Left renal cortex interstitium (tissue), 4 donors: ENCODE data around the gene HSPA1L. TPM values are rescaled to one million over a fixed set of nuclear protein-coding genes. Genes with fewer than 3 reads are reported as not detected.
A peak's percentile ranks its signal among the peaks of the same experiment; 100 is the strongest.
"Not testable (repeated sequence)": the region's sequence is repeated elsewhere in the genome, so short reads cannot be mapped to it uniquely, and the experiment has no call there.

Experiments
- DNase-seq, 4 donors: peaks; one replicate each; pipeline ENCODE4 v3.0.0-alpha.2; 2013; ENCODE audit warnings: low read depth in 4 of 4, low spot score in 2 of 4, missing footprints in 1 of 4
- polyA plus RNA-seq, 4 donors: library from polyadenylated mRNA; unstranded; fragments of 120-200 nt; gene quantifications; one replicate each; pipeline ENCODE4 v1.2.1, GENCODE V29; 2013; ENCODE audit not compliant: insufficient read length in 4 of 4

Gene HSPA1L
- polyA plus RNA-seq, 4 donors, result 3.6 to 4.2 (median 3.8) TPM

DNA sequence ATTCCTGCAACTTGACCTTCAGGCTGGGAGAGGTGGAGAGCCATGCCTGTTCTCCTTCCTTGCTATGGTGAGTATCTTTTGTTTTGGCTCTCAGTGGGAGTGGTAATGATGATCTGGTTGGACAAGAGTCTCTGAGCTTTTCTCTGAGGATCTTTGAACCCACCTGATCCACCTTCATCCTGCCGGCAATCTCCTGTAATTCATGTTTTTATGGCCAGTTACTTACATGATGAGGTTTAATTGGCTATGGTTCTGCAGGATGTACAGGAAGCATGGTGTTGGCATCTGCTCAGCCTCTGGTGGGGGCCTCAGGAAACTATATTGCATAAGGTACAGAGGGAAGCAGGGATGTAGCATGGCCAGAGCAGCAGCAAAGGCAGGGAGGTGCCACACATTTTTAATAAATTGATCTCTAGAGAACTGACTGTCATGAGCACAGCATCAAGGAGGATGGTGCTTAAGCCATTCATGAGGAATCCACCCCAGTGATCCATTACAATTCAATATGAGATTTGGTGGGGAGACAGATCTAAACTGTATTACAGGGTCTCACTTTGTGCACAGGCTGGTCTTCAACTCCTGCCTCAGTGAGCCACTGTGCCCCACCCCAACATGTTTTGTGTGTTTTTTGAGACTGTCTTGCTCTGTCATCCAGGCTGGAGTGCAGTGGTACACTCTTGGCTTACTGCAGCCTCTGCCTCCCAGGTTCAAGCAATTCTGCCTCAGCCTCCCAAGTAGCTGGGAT is 22.5 kb upstream of the HSPA1L start:
- no peak for DNase-seq

- DNase-seq, result no peak
These were observed 21.6 kb upstream of the HSPA1L start for GRCh38 chr6:31836474-31837368.

- no peak for DNase-seq
These were observed 21.0 kb upstream of the HSPA1L start for GRCh38 chr6:31836047-31836473.

GRCh38 chr6:31834367-31835250 is 19.5 kb upstream of the HSPA1L start:
- DNase-seq, result peak; percentile 89 to 94 (median 91)

DNA sequence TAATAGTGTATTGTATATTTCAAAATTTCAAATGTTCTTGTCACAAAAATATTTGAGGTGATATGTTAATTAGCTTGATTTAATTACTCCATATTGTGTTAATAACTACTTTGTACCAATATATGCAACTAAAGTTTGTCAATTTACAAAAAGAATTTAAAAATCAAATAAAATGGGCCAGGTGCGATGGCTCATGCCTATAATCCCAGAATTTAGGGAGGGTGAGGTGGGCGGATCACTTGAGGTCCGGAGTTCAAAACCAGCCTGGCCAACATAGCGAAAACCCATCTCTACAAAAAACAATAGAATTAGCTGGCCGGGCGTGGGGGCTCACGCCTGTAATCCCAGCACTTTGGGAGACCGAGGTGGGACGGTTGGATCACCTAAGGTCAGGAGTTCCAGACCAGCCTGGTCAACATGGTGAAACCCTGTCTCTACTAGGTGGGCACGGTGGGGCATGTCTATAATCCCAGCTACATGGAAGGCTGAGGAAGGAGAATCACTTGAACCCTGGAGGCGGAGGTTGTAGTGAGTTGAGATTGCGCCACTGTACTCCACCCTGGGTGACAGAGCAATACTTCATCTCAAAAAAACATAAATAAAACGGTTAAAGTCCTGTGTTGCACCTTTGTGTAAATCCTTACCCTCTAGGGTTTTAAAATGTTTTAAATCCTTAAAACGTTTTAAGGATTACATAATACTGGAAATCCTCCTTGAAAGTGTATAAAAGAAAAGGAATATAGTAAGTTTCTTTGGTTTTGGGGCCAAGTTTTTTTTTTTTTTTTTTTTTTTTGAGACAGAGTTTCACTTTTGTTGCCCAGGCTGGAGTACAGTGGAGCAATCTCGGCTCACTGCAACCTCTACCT is 16.5 kb upstream of the HSPA1L start:
- DNase-seq, result no peak

DNA sequence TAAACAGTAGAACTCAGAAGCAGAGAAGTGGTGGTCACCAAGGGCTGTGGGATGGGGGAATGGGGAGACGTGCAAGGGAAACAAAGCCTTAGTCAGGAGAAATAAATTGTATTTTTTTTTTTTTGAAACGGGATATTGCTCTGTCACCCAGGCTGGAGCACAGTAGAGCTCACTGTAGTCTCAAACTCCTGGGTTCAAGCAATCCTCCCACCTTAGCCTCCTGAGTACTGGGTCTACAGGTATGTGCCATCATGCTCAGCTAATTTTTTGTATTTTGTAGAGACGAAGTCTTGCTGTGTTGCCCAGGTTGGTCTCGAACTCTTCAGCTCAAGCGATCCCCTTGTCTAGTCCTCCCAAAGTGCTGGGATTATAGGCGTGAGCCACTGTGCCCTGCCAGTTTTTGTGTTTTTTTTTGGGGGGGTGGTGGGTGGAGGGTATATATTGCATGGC is 15.8 kb upstream of the HSPA1L start:
- no peak for DNase-seq

DNA sequence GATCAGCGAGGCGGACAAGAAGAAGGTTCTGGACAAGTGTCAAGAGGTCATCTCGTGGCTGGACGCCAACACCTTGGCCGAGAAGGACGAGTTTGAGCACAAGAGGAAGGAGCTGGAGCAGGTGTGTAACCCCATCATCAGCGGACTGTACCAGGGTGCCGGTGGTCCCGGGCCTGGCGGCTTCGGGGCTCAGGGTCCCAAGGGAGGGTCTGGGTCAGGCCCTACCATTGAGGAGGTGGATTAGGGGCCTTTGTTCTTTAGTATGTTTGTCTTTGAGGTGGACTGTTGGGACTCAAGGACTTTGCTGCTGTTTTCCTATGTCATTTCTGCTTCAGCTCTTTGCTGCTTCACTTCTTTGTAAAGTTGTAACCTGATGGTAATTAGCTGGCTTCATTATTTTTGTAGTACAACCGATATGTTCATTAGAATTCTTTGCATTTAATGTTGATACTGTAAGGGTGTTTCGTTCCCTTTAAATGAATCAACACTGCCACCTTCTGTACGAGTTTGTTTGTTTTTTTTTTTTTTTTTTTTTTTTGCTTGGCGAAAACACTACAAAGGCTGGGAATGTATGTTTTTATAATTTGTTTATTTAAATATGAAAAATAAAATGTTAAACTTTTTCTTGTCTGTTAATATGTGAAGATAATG is 14.7 kb upstream of the HSPA1L start:
- peak; percentile 54 to 87 (median 74) for DNase-seq

DNA sequence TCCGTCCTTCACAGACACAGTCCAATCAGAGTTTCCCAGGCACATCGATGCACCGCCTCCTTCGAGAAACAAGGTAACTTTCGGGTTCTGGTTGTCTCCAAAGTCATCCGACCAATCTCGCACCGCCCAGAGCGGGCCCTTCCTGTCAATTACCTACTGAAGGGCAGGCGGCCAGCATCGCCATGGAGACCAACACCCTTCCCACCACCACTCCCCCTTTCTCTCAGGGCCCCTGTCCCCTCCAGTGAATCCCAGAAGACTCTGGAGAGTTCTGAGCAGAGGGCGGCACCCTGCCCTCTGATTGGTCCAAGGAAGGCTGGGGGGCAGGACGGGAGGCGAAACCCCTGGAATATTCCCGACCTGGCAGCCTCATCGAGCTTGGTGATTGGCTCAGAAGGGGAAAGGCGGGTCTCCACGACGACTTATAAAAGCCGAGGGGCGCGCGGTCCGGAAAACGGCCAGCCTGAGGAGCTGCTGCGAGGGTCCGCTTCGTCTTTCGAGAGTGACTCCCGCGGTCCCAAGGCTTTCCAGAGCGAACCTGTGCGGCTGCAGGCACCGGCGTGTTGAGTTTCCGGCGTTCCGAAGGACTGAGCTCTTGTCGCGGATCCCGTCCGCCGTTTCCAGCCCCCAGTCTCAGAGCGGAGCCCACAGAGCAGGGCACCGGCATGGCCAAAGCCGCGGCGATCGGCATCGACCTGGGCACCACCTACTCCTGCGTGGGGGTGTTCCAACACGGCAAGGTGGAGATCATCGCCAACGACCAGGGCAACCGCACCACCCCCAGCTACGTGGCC is 12.4 kb upstream of the HSPA1L start, which contains the start of gene HSPA1B:
HSPA1B (plus strand) TSS at position 453 of the 794 bp plus-strand sequence; CDS start at position 666, 213 bp downstream.
- DNase-seq, result peak; percentile 97 to 99 (median 98)

- DNase-seq, result no peak
These were observed 11.8 kb upstream of the HSPA1L start for GRCh38 chr6:31826793-31827285.

DNA sequence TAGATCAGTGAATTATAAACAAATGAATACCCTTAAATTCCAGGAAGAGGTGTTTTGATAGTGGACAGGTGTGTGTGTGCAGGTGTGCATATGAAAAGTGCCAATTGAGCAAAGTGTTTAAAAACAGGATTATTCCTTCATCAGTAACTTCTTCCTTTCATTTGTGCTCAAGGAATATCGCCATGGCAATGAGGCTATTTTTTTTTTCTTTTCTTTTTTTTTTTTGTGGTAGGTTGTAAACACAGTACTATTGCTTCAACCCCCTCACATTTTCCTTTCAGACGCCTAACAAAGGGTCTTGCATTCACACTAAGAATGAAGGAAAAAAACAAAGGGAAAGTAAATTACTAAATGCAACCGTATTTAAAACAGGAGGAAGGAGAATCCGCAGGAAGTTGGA is 10.5 kb upstream of the HSPA1L start:
- no peak for DNase-seq

GRCh38 chr6:31823592-31824196 is 8.6 kb upstream of the HSPA1L start:
- not testable (repeated sequence) for DNase-seq

- peak in 1 of 4 donors; percentile 51 for DNase-seq
These were observed 7.1 kb upstream of the HSPA1L start for GRCh38 chr6:31822036-31822821.

DNA sequence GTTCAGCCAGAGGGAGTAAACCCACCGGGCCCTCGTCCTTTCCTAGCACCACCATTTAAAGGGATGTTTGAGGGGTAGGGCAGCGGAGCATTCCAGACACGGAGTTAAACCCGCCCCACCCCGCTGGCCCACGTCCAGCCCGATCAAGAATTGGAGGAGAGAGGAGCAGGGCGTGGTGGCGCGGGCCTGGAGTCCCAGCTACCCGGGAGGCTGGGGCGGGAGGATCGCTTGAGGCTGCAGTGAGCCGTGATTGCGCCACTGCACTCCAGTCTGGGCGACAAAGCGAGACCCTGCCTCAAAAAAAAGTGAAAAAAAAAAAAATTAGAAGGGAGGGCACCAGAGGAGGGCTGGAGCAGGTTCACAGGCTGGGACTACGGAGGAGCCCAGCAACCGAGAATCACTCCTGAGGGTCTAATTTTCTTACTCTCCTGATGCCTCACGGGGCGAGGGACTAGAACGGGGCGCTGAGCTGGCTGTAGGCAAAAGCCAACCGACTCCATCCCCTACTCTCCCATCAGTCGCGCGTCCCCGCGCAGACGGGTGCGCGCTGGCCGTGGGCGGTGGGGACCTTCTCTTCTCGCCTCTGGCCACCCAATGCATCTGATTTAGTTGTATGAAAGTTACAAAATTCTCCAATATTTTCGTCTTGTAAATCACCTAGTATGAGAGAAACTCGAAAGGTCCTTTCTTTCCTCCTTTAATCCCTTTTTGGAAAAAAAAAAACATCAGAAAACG is 6.4 kb upstream of the HSPA1L start:
- peak in 1 of 4 donors; percentile 59 for DNase-seq

DNA sequence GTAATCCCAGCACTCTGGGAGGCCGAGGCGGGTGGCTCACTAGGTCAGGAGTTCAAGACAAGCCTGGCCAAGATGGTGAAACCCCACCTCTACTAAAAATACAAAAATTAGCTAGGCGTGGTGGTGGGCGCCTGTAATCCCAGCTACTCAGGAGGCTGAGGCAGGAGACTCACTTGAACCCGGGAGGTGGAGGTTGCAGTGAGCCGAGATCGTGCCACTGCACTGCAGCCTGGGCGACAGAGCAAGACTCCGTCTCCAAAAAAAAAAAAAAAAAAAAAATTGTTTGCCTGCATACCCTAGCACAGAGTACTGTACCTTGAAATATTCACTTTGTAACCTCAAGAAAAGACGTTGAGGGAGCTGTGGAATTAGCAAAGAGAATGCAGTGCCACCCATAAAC is 5.3 kb upstream of the HSPA1L start:
- not testable (repeated sequence) for DNase-seq

- DNase-seq, result no peak
These were observed 4.8 kb upstream of the HSPA1L start for GRCh38 chr6:31819871-31820299.

- not testable (repeated sequence) for DNase-seq
These were observed 2.9 kb upstream of the HSPA1L start for GRCh38 chr6:31817929-31818511.
